CD4-positive, alpha-beta T cell (primary cell): Measurements from ENCODE around the gene NDUFAF3. TPM values are rescaled to one million over a fixed set of nuclear protein-coding genes. Genes with fewer than 3 reads are reported as not detected.
A peak's percentile ranks its signal among the peaks of the same experiment; 100 is the strongest.

ENCODE experiments used
- ATAC-seq: fragments of 200-7000 bp; cut with Tn5 transposase; one replicate; pipeline ENCODE4 v1.10.0; 2022; ENCODE audit warnings: mild to moderate bottlenecking; ENCODE audit not compliant: poor library complexity
- CTCF ChIA-PET: fragments of 350-600 bp; sonication (Branson Sonifier 250); formaldehyde crosslinking; loops from one replicate; lab custom pipeline; 2021; ENCODE audit warnings: antibody characterized with exemption, inconsistent platforms; lab: Charles Lee
- POLR2A ChIA-PET: fragments of 350-600 bp; sonication (Branson Sonifier 250); formaldehyde crosslinking; loops from one replicate; lab custom pipeline; 2021; ENCODE audit warnings: antibody characterized with exemption, inconsistent platforms; lab: Charles Lee
- DNase-seq, 14 experiments: peaks; one replicate each; pipeline ENCODE4 v3.0.0-alpha.2; 2013 to 2020; ENCODE audit warnings: mixed read lengths in 2 of 14
- H3K27ac ChIP-seq, 2 donors: one replicate each; pipeline versions ENCODE4 v1.5.1 to v1.7.0; 2013; ENCODE audit warnings: low read length in 2 of 2, low read depth in 1 of 2, mild to moderate bottlenecking in 1 of 2
- H3K27me3 ChIP-seq, 2 experiments: 1 replicate in 1 of 2; 2 replicates in 1 of 2; pipeline versions ENCODE4 v1.6.1 to v1.7.0; 2013; ENCODE audit warnings: low read length in 2 of 2, control low read depth in 1 of 2, mild to moderate bottlenecking in 1 of 2, moderate library complexity in 1 of 2; ENCODE audit not compliant: insufficient read depth in 2 of 2, control insufficient read depth in 1 of 2
- H3K36me3 ChIP-seq: one replicate; pipeline ENCODE4 v1.6.1; 2013; ENCODE audit warnings: low read length, control low read depth; ENCODE audit not compliant: insufficient read depth
- H3K4me1 ChIP-seq: one replicate; pipeline ENCODE4 v1.6.1; 2013; ENCODE audit warnings: low read length, control low read depth; ENCODE audit not compliant: insufficient read depth
- H3K4me3 ChIP-seq: one replicate; pipeline ENCODE4 v1.5.1; 2013; ENCODE audit warnings: mild to moderate bottlenecking, low read length, moderate library complexity
- H3K9me3 ChIP-seq, 2 experiments: 1 replicate in 1 of 2; 2 replicates in 1 of 2; pipeline versions ENCODE4 v1.6.1 to v1.7.0; 2013; ENCODE audit warnings: low read length in 2 of 2, mild to moderate bottlenecking in 2 of 2, control low read depth in 1 of 2, moderate library complexity in 1 of 2; ENCODE audit not compliant: control insufficient read depth in 1 of 2, insufficient read depth in 1 of 2
- H3K27ac Mint-ChIP-seq: one replicate; pipeline ENCODE4 v1.8.0; 2020; ENCODE audit warnings: mixed read lengths
- H3K27me3 Mint-ChIP-seq: one replicate; pipeline ENCODE4 v1.8.0; 2021; ENCODE audit warnings: mixed read lengths
- H3K36me3 Mint-ChIP-seq: one replicate; pipeline ENCODE4 v1.8.0; 2021; ENCODE audit warnings: low read depth, mixed read lengths
- H3K4me1 Mint-ChIP-seq: one replicate; pipeline ENCODE4 v1.8.0; 2021; ENCODE audit warnings: low read depth, mixed read lengths
- H3K4me3 Mint-ChIP-seq: one replicate; pipeline ENCODE4 v1.8.0; 2020; ENCODE audit warnings: mild to moderate bottlenecking, mixed read lengths
- H3K9me3 Mint-ChIP-seq: one replicate; pipeline ENCODE4 v1.8.0; 2020; ENCODE audit warnings: mixed read lengths
- intact Hi-C, 2 experiments: fragments of 100-400 bp; cut with DNase I in 1 of 2; cut with micrococcal nuclease in 1 of 2; formaldehyde crosslinking; loops; one replicate each; pipeline versions ENCODE4 v1.15.1 to v1.9.0; 2023 to 2025; cut with DNase I, micrococcal nuclease
- microRNA-seq: library from miRNA; unstranded; fragments of <30 nt; microRNA quantifications from one replicate; pipeline ENCODE4 v1.2.0, GENCODE V29; 2021; ENCODE audit warnings: borderline microRNAs expressed, borderline replicate concordance
- total RNA-seq, 174 experiments: library from RNA in 2 of 174; stranded (reverse) in 2 of 174; gene quantifications; one replicate each; pipeline ENCODE4 v1.2.3 and lab custom pipeline; 2021 to 2026
- TF ChIP-seq, protein P1 (sequence below): fragments of 200-600 bp; IDR thresholded peaks from one replicate; pipeline ENCODE4 v1.8.0; 2022; ENCODE audit warnings: antibody characterized with exemption, mild to moderate bottlenecking

Gene NDUFAF3
- total RNA-seq, 2 experiments from 2014 or later: 52.7 to 53.2 TPM

GRCh38 chr3:49058011-49058410, 36.1 kb downstream of the NDUFAF3 start:
- Histone ChIP-seq H3K4me3 (no peak overlapping the region), H3K9me3 (no peaks in the 10 kb centered on the region), H3K36me3 (peaks cover 65% of the 10 kb centered on the region), H3K27ac (no peak overlapping the region), H3K4me1 (no peaks in the 10 kb centered on the region), H3K27me3 (no peaks in the 10 kb centered on the region)
- TF ChIP-seq, protein P1, sequence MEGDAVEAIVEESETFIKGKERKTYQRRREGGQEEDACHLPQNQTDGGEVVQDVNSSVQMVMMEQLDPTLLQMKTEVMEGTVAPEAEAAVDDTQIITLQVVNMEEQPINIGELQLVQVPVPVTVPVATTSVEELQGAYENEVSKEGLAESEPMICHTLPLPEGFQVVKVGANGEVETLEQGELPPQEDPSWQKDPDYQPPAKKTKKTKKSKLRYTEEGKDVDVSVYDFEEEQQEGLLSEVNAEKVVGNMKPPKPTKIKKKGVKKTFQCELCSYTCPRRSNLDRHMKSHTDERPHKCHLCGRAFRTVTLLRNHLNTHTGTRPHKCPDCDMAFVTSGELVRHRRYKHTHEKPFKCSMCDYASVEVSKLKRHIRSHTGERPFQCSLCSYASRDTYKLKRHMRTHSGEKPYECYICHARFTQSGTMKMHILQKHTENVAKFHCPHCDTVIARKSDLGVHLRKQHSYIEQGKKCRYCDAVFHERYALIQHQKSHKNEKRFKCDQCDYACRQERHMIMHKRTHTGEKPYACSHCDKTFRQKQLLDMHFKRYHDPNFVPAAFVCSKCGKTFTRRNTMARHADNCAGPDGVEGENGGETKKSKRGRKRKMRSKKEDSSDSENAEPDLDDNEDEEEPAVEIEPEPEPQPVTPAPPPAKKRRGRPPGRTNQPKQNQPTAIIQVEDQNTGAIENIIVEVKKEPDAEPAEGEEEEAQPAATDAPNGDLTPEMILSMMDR: no peak
- H3K4me1 Mint-ChIP-seq: peaks cover 5% of the 10 kb centered on the region
- intact Hi-C loops: no loop called here
- H3K4me3 Mint-ChIP-seq: no peak overlapping the region
- H3K27ac Mint-ChIP-seq: no peak overlapping the region
- H3K27me3 Mint-ChIP-seq: no peaks in the 10 kb centered on the region
- peaks cover 73% of the 10 kb centered on the region for H3K36me3 Mint-ChIP-seq
- H3K9me3 Mint-ChIP-seq: no peaks in the 10 kb centered on the region
- POLR2A ChIA-PET: no interaction called here
- no peak for ATAC-seq
- no peak for DNase-seq
- CTCF ChIA-PET: interaction anchor here (1.2 kb wide), 1 partner anchor 36 kb away, joined by 4 read pairs; the partner anchor contains the start of gene QRICH1

Small RNA genes within 50 kb of the gene (microRNA-seq; reads per million reads assigned to microRNA genes)
- gene MIR191 (9,767 reads per million, percentile 96 among the genes with 10 or more reads in this experiment), gene MIR425 (1,566 reads per million, percentile 88 among the genes with 10 or more reads in this experiment)

Other genes with a start within 250 kb of the NDUFAF3 start
- 10 to 100 TPM; 47.4 to 48.3 TPM for gene PRKAR2A, start 174.2 kb upstream of the NDUFAF3 start, total RNA-seq
- gene SLC25A20, start 123.2 kb upstream of the NDUFAF3 start, total RNA-seq: under 1 TPM; 0.41 to 0.78 TPM
- 100 to 1,000 TPM; 182 TPM for gene ARIH2, start 103.3 kb upstream of the NDUFAF3 start, total RNA-seq
- 10 to 100 TPM; 45.9 to 47.0 TPM for gene P4HTM, start 31.9 kb upstream of the NDUFAF3 start, total RNA-seq
- gene WDR6, start 14.7 kb upstream of the NDUFAF3 start, total RNA-seq: 100 to 1,000 TPM; 132 to 134 TPM
- 10 to 100 TPM; 15.1 to 15.6 TPM for gene DALRD3, start 3.5 kb upstream of the NDUFAF3 start, total RNA-seq
- gene IMPDH2, start 7.3 kb downstream of the NDUFAF3 start, total RNA-seq: 100 to 1,000 TPM; 133 to 135 TPM
- 100 to 1,000 TPM; 210 to 255 TPM for gene QRICH1, start 72.0 kb downstream of the NDUFAF3 start, total RNA-seq
- 100 to 1,000 TPM; 264 to 287 TPM for gene QARS1, start 82.6 kb downstream of the NDUFAF3 start, total RNA-seq
- 10 to 100 TPM; 84.9 to 86.2 TPM for gene USP19, start 98.7 kb downstream of the NDUFAF3 start, total RNA-seq
- gene LAMB2, start 110.9 kb downstream of the NDUFAF3 start, total RNA-seq: under 1 TPM; 0.36 to 0.60 TPM
- 10 to 100 TPM; 14.7 to 16.0 TPM for gene CCDC71, start 144.2 kb downstream of the NDUFAF3 start, total RNA-seq
- 1 to 10 TPM; 1.2 to 1.6 TPM for gene KLHDC8B, start 149.5 kb downstream of the NDUFAF3 start, total RNA-seq